Testis (tissue), 2 donors: ENCODE results near the gene SEC14L1.
"Not testable (repeated sequence)": the region's sequence is repeated elsewhere in the genome, so short reads cannot be mapped to it uniquely, and the experiment has no call there.

Experiments used
- CTCF ChIP-seq, 3 experiments: fragments of 450-650 bp in 2 of 3; fragments of 200-600 bp in 1 of 3; sonication (generic) in 1 of 3; IDR thresholded peaks; one replicate each; pipeline ENCODE4 v1.5.1; 2016 to 2019; ENCODE audit warnings: antibody characterized with exemption in 3 of 3, mild to moderate bottlenecking in 2 of 3, moderate library complexity in 1 of 3
- POLR2A ChIP-seq: fragments of 450-650 bp; IDR thresholded peaks from one replicate; pipeline ENCODE4 v1.6.1; 2017; ENCODE audit warnings: antibody characterized with exemption, mild to moderate bottlenecking, moderate library complexity

GRCh38 chr17:77252306-77252705 is 111.5 kb downstream of the SEC14L1 start:
- not testable (repeated sequence) for TF ChIP-seq CTCF (IDR thresholded peaks at IDR 0.05); POLR2A
